Measurements from ENCODE around the gene HAUS1. TPM values are rescaled to one million over a fixed set of nuclear protein-coding genes. Genes with fewer than 3 reads are reported as not detected.
"Not testable (repeated sequence)": the region's sequence is repeated elsewhere in the genome, so short reads cannot be mapped to it uniquely, and the experiment has no call there.

Gene HAUS1
- total RNA-seq, 4 donors from 2014 or later = 16.2 to 36.0 (median 33.6) TPM

- WGBS, 2 donors (ENCODE audit: low coverage in 1 of 2) = 100% methylated on average over 1 of the region's 3 CpGs; no CpG with 5 or more reads in 1 of the 2 donors
- Histone ChIP-seq H3K36me3 (peaks cover 0 to 8% of the 10 kb centered on the region in 2 donors), H3K27me3 (no peaks in the 10 kb centered on the region), H3K4me3 (no peak overlapping the region), H3K4me1 (no peaks in the 10 kb centered on the region), H3K9me3 (no peaks in the 10 kb centered on the region), H3K27ac (no peak overlapping the region)
- no peak for ATAC-seq
- TF ChIP-seq, protein P1, sequence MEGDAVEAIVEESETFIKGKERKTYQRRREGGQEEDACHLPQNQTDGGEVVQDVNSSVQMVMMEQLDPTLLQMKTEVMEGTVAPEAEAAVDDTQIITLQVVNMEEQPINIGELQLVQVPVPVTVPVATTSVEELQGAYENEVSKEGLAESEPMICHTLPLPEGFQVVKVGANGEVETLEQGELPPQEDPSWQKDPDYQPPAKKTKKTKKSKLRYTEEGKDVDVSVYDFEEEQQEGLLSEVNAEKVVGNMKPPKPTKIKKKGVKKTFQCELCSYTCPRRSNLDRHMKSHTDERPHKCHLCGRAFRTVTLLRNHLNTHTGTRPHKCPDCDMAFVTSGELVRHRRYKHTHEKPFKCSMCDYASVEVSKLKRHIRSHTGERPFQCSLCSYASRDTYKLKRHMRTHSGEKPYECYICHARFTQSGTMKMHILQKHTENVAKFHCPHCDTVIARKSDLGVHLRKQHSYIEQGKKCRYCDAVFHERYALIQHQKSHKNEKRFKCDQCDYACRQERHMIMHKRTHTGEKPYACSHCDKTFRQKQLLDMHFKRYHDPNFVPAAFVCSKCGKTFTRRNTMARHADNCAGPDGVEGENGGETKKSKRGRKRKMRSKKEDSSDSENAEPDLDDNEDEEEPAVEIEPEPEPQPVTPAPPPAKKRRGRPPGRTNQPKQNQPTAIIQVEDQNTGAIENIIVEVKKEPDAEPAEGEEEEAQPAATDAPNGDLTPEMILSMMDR (IDR thresholded peaks at IDR 0.05) = no peak
- TF ChIP-seq POLR2AphosphoS5 (IDR thresholded peaks at IDR 0.05) = no peak
- TF ChIP-seq POLR2A (IDR thresholded peaks at IDR 0.05) = no peak
- TF ChIP-seq EP300 (IDR thresholded peaks at IDR 0.05) = no peak
These were observed 54.3 kb downstream of the HAUS1 start for GRCh38 chr18:46158499-46158898.

GRCh38 chr18:46160050-46160798 lies 56.0 kb downstream of the HAUS1 start:
- Histone ChIP-seq H3K9me3 (no peaks in the 10 kb centered on the region), H3K27me3 (no peaks in the 10 kb centered on the region), H3K4me3 (no peak overlapping the region), H3K4me1 (no peaks in the 10 kb centered on the region), H3K27ac (no peak overlapping the region), H3K36me3 (peaks cover 0 to 8% of the 10 kb centered on the region in 2 donors)
- no peak for ATAC-seq
- WGBS, 2 donors (ENCODE audit: low coverage in 1 of 2) = 90 to 100% methylated on average over 3 to 4 of the region's 4 CpGs
- TF ChIP-seq, protein P1 (IDR thresholded peaks at IDR 0.05) = no peak
- TF ChIP-seq POLR2A (IDR thresholded peaks at IDR 0.05) (no peak), POLR2AphosphoS5 (IDR thresholded peaks at IDR 0.05) (no peak), EP300 (IDR thresholded peaks at IDR 0.05) (no peak)

GRCh38 chr18:46160840-46161239 lies 56.7 kb downstream of the HAUS1 start:
- not testable (repeated sequence) for H3K36me3 ChIP-seq, H3K27me3 ChIP-seq, ATAC-seq, H3K4me1 ChIP-seq, H3K27ac ChIP-seq, H3K9me3 ChIP-seq, H3K4me3 ChIP-seq
- 95 to 98% methylated on average over 3 to 5 of the region's 5 CpGs for WGBS, 2 donors (ENCODE audit: low coverage in 1 of 2)

DNA sequence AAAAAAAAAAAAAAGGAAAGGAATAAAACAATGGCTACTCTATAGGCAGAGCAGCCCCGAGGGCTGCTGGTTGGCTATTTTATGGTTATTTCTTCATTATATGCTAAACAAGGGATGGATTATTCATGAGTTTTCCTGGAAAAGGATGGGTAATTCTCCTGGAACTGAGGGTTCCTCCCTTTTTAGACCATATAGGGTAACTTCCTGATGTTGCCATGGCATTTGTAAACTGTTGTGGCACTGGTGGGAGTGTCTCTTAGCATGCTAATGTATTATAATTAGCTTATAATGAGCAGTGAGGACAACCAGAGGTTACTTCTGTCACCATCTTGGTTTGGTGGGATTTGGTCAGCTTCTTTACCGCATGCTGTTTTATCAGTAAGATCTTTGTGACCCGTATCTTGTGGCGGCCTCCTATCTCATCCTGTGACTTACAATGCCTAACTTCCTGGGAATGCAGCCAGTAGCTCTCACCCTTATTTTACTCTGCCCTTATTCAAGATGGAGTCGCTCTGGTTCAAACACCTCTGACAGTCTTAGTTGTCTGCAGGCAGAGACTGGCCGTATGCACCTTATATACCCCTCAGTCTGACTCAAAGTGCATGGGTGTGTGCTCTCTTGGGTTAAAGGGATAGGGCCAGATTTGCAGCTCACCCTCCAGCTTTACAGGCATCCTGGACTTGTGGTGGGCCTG lies 57.7 kb downstream of the HAUS1 start:
- WGBS, 2 donors (ENCODE audit: low coverage in 1 of 2) = 80 to 91% methylated on average over 4 to 6 of the region's 6 CpGs
- Histone ChIP-seq H3K4me1 (no peaks in the 10 kb centered on the region), H3K36me3 (peaks cover 0 to 5% of the 10 kb centered on the region in 2 donors), H3K4me3 (no peak overlapping the region), H3K9me3 (no peaks in the 10 kb centered on the region), H3K27ac (no peak overlapping the region), H3K27me3 (no peaks in the 10 kb centered on the region)
- TF ChIP-seq POLR2AphosphoS5 (IDR thresholded peaks at IDR 0.05) (no peak), POLR2A (IDR thresholded peaks at IDR 0.05) (no peak), EP300 (IDR thresholded peaks at IDR 0.05) (no peak)
- TF ChIP-seq, protein P1 (IDR thresholded peaks at IDR 0.05) = no peak
- ATAC-seq = no peak

DNA sequence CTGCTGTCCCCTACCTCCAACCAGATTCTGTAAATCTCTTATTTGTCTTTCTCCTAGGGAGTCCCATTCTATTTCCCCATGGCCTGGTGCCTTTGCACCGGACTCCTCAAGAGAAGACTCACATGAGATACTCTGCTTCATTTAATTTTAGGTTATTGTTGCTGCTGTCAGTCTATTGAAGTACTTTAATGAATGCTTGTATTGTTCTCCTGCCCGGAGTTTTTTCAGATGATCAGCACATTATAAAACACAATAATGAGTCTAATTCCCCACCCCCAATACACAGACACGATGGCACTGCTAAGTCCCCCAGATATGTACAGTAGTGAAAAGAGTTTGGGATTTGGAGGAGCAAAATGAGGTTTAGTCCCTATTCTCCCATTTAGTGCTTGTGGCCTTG lies 58.9 kb downstream of the HAUS1 start:
- no peaks in the 10 kb centered on the region for H3K4me1 ChIP-seq
- WGBS, 2 donors (ENCODE audit: low coverage in 1 of 2) = 54 to 84% methylated on average over 3 of the region's 3 CpGs
- no peak for TF ChIP-seq EP300 (IDR thresholded peaks at IDR 0.05)
- TF ChIP-seq, protein P1 (IDR thresholded peaks at IDR 0.05) = no peak
- no peaks in the 10 kb centered on the region for H3K27me3 ChIP-seq
- H3K36me3 ChIP-seq = peaks cover 0 to 4% of the 10 kb centered on the region in 2 donors
- no peak for ATAC-seq
- H3K9me3 ChIP-seq = no peaks in the 10 kb centered on the region
- H3K4me3 ChIP-seq = no peak overlapping the region
- no peak overlapping the region for H3K27ac ChIP-seq

Data from gastroesophageal sphincter (tissue), 4 donors.